Pulmonary artery endothelial cell (primary cell): ENCODE measurements around the gene INSYN2B. TPM values are rescaled to one million over a fixed set of nuclear protein-coding genes. Genes with fewer than 3 reads are reported as not detected.
"Not testable (repeated sequence)": the region's sequence is repeated elsewhere in the genome, so short reads cannot be mapped to it uniquely, and the experiment has no call there.

Experiments
- DNase-seq: peaks from one replicate; pipeline ENCODE4 v3.0.0-alpha.2; 2011; ENCODE audit warnings: low read depth, low spot score
- total RNA-seq: library from RNA; depleted of rRNA; stranded (reverse); fragments of >200 nt; gene quantifications from 2 replicates; pipeline ENCODE4 v1.2.3, GENCODE V29; 2014

Gene INSYN2B
- total RNA-seq, 1 donor from 2014 or later, result 8.8 TPM

- no peak for DNase-seq
Measured at GRCh38 chr5:169973056-169973455, 7.2 kb downstream of the INSYN2B start.

GRCh38 chr5:169971780-169972179 lies 8.5 kb downstream of the INSYN2B start:
- DNase-seq, result no peak

GRCh38 chr5:169970911-169971765 lies 9.2 kb downstream of the INSYN2B start:
- DNase-seq, result peak; percentile 81

GRCh38 chr5:169970339-169970738 lies 10.0 kb downstream of the INSYN2B start:
- no peak for DNase-seq

- DNase-seq, result no peak
Measured at GRCh38 chr5:169964246-169964645, 16.0 kb downstream of the INSYN2B start.

- no peak for DNase-seq
Measured at GRCh38 chr5:169960659-169961058, 19.6 kb downstream of the INSYN2B start.

GRCh38 chr5:169958278-169958677 lies 22.0 kb downstream of the INSYN2B start:
- DNase-seq, result no peak

- DNase-seq, result no peak
Measured at GRCh38 chr5:169956756-169957155, 23.5 kb downstream of the INSYN2B start.

GRCh38 chr5:169956126-169956525 lies 24.2 kb downstream of the INSYN2B start:
- DNase-seq, result no peak

GRCh38 chr5:169954786-169955185 lies 25.5 kb downstream of the INSYN2B start:
- DNase-seq, result no peak

GRCh38 chr5:169953196-169953595 lies 27.1 kb downstream of the INSYN2B start:
- not testable (repeated sequence) for DNase-seq

GRCh38 chr5:169950333-169950732 lies 30.0 kb downstream of the INSYN2B start:
- DNase-seq, result no peak

GRCh38 chr5:169946743-169947295 lies 33.5 kb downstream of the INSYN2B start:
- DNase-seq, result no peak

GRCh38 chr5:169945831-169946261 lies 34.4 kb downstream of the INSYN2B start:
- no peak for DNase-seq

GRCh38 chr5:169944922-169945680 lies 35.2 kb downstream of the INSYN2B start:
- no peak for DNase-seq

GRCh38 chr5:169944115-169944514 lies 36.2 kb downstream of the INSYN2B start:
- DNase-seq, result no peak

- no peak for DNase-seq
Measured at GRCh38 chr5:169943026-169943425, 37.3 kb downstream of the INSYN2B start.

- no peak for DNase-seq
Measured at GRCh38 chr5:169942181-169942580, 38.1 kb downstream of the INSYN2B start.

GRCh38 chr5:169941542-169941941 lies 38.8 kb downstream of the INSYN2B start:
- DNase-seq, result no peak

- no peak for DNase-seq
Measured at GRCh38 chr5:169939731-169940130, 40.6 kb downstream of the INSYN2B start.

- no peak for DNase-seq
Measured at GRCh38 chr5:169938439-169938838, 41.9 kb downstream of the INSYN2B start.

GRCh38 chr5:169935762-169936161 lies 44.5 kb downstream of the INSYN2B start:
- DNase-seq, result no peak
